ENCODE measurements around the gene PRRC2A. TPM values are rescaled to one million over a fixed set of nuclear protein-coding genes. Genes with fewer than 3 reads are reported as not detected.

PRRC2A gene
- total RNA-seq, 3 donors from 2014 or later, result 290 to 309 (median 306) TPM

GRCh38 chr6:31597006-31597405 is 23.5 kb upstream of the PRRC2A start:
- no peaks in the 10 kb centered on the region for H3K36me3 Mint-ChIP-seq (ENCODE audit: insufficient read depth)
- no peak overlapping the region for H3K4me3 Mint-ChIP-seq
- ATAC-seq (peak; percentile 75 to 81), DNase-seq (peak; percentile 38)
- H3K9me3 Mint-ChIP-seq, result no peaks in the 10 kb centered on the region
- peaks cover 46% of the 10 kb centered on the region for H3K4me1 Mint-ChIP-seq (ENCODE audit: low read depth)
- no peaks in the 10 kb centered on the region for H3K27me3 Mint-ChIP-seq (ENCODE audit: low read depth)

- H3K9me3 Mint-ChIP-seq, result no peaks in the 10 kb centered on the region
- H3K27me3 Mint-ChIP-seq (ENCODE audit: low read depth), result no peaks in the 10 kb centered on the region
- no peak overlapping the region for H3K4me3 Mint-ChIP-seq
- DNase-seq (no peak), ATAC-seq (no peak)
- H3K36me3 Mint-ChIP-seq (ENCODE audit: insufficient read depth), result no peaks in the 10 kb centered on the region
- H3K4me1 Mint-ChIP-seq (ENCODE audit: low read depth), result no peaks in the 10 kb centered on the region
Measured at GRCh38 chr6:31607317-31607716, 13.2 kb upstream of the PRRC2A start.

GRCh38 chr6:31609519-31610406 is 10.8 kb upstream of the PRRC2A start:
- no peak for DNase-seq
- Mint-ChIP-seq H3K27me3 (ENCODE audit: low read depth) (no peaks in the 10 kb centered on the region), H3K4me3 (no peak overlapping the region), H3K4me1 (ENCODE audit: low read depth) (peaks cover 5% of the 10 kb centered on the region), H3K9me3 (no peaks in the 10 kb centered on the region), H3K36me3 (ENCODE audit: insufficient read depth) (no peaks in the 10 kb centered on the region)
- no peak for ATAC-seq

- Mint-ChIP-seq H3K36me3 (ENCODE audit: insufficient read depth) (no peaks in the 10 kb centered on the region), H3K27me3 (ENCODE audit: low read depth) (no peaks in the 10 kb centered on the region), H3K4me3 (no peak overlapping the region), H3K9me3 (no peaks in the 10 kb centered on the region), H3K4me1 (ENCODE audit: low read depth) (peaks cover 17% of the 10 kb centered on the region)
- DNase-seq (no peak), ATAC-seq (no peak)
Measured at GRCh38 chr6:31610968-31611367, 9.5 kb upstream of the PRRC2A start.

- Mint-ChIP-seq H3K36me3 (ENCODE audit: insufficient read depth) (no peaks in the 10 kb centered on the region), H3K4me1 (ENCODE audit: low read depth) (peaks cover 28% of the 10 kb centered on the region), H3K27me3 (ENCODE audit: low read depth) (no peaks in the 10 kb centered on the region), H3K9me3 (no peaks in the 10 kb centered on the region), H3K4me3 (no peak overlapping the region)
- no peak for DNase-seq
- ATAC-seq, result no peak
Measured at GRCh38 chr6:31614075-31614619, 6.4 kb upstream of the PRRC2A start.

GRCh38 chr6:31614684-31615578 is 5.6 kb upstream of the PRRC2A start, which contains the start of gene AIF1:
TSS of gene AIF1 (plus strand) at chr6:31615234. CDS start at chr6:31615330, 96 bp downstream.
- no peaks in the 10 kb centered on the region for H3K27me3 Mint-ChIP-seq (ENCODE audit: low read depth)
- H3K36me3 Mint-ChIP-seq (ENCODE audit: insufficient read depth), result no peaks in the 10 kb centered on the region
- H3K4me3 Mint-ChIP-seq, result peak within 1 kb of the TSS; percentile 72
- DNase-seq (no peak), ATAC-seq (no peak)
- H3K4me1 Mint-ChIP-seq (ENCODE audit: low read depth), result peaks cover 31% of the 10 kb centered on the region
- no peaks in the 10 kb centered on the region for H3K9me3 Mint-ChIP-seq

- H3K9me3 Mint-ChIP-seq, result no peaks in the 10 kb centered on the region
- H3K4me3 Mint-ChIP-seq, result peak overlapping the region; percentile 72
- DNase-seq (no peak), ATAC-seq (no peak)
- no peaks in the 10 kb centered on the region for H3K36me3 Mint-ChIP-seq (ENCODE audit: insufficient read depth)
- peaks cover 31% of the 10 kb centered on the region for H3K4me1 Mint-ChIP-seq (ENCODE audit: low read depth)
- no peaks in the 10 kb centered on the region for H3K27me3 Mint-ChIP-seq (ENCODE audit: low read depth)
Measured at GRCh38 chr6:31615748-31616147, 4.8 kb upstream of the PRRC2A start.

- no peak for ATAC-seq
- peak overlapping the region; percentile 72 for H3K4me3 Mint-ChIP-seq
- DNase-seq, result no peak
Measured at GRCh38 chr6:31617010-31617409, 3.5 kb upstream of the PRRC2A start.

GRCh38 chr6:31619805-31620585 is 520 bp upstream of the PRRC2A start:
- Mint-ChIP-seq H3K4me3 (peak overlapping the region; percentile 92), H3K36me3 (ENCODE audit: insufficient read depth) (peaks cover 21% of the 10 kb centered on the region), H3K4me1 (ENCODE audit: low read depth) (peaks cover 41% of the 10 kb centered on the region), H3K9me3 (no peaks in the 10 kb centered on the region), H3K27me3 (ENCODE audit: low read depth) (no peaks in the 10 kb centered on the region)
- ATAC-seq (peak; percentile 83), DNase-seq (peak; percentile 97)

More at GRCh38 chr6:31617010-31617409, 3.5 kb upstream of the PRRC2A start:
- no peaks in the 10 kb centered on the region for H3K27me3 Mint-ChIP-seq (ENCODE audit: low read depth)
- no peaks in the 10 kb centered on the region for H3K9me3 Mint-ChIP-seq
- H3K36me3 Mint-ChIP-seq (ENCODE audit: insufficient read depth), result peaks cover 7% of the 10 kb centered on the region
- H3K4me1 Mint-ChIP-seq (ENCODE audit: low read depth), result peaks cover 37% of the 10 kb centered on the region

GRCh38 chr6:31621320-31621939 is 915 bp downstream of the PRRC2A start:
- DNase-seq (no peak), ATAC-seq (no peak)
- H3K4me1 Mint-ChIP-seq (ENCODE audit: low read depth), result peaks cover 27% of the 10 kb centered on the region
- H3K27me3 Mint-ChIP-seq (ENCODE audit: low read depth), result no peaks in the 10 kb centered on the region
- peak overlapping the region; percentile 92 for H3K4me3 Mint-ChIP-seq
- peaks cover 34% of the 10 kb centered on the region for H3K36me3 Mint-ChIP-seq (ENCODE audit: insufficient read depth)
- no peaks in the 10 kb centered on the region for H3K9me3 Mint-ChIP-seq

GRCh38 chr6:31621991-31622390 is 1.5 kb downstream of the PRRC2A start:
- peak overlapping the region; percentile 92 for H3K4me3 Mint-ChIP-seq
- DNase-seq, result no peak
- H3K4me1 Mint-ChIP-seq (ENCODE audit: low read depth), result peaks cover 25% of the 10 kb centered on the region
- H3K9me3 Mint-ChIP-seq, result no peaks in the 10 kb centered on the region
- ATAC-seq, result no peak
- H3K36me3 Mint-ChIP-seq (ENCODE audit: insufficient read depth), result peaks cover 36% of the 10 kb centered on the region
- H3K27me3 Mint-ChIP-seq (ENCODE audit: low read depth), result no peaks in the 10 kb centered on the region

- Mint-ChIP-seq H3K36me3 (ENCODE audit: insufficient read depth) (peaks cover 43% of the 10 kb centered on the region), H3K9me3 (no peaks in the 10 kb centered on the region), H3K4me1 (ENCODE audit: low read depth) (peaks cover 25% of the 10 kb centered on the region), H3K4me3 (peak overlapping the region; percentile 92), H3K27me3 (ENCODE audit: low read depth) (no peaks in the 10 kb centered on the region)
- no peak for ATAC-seq
- DNase-seq, result no peak
Measured at GRCh38 chr6:31622684-31623091, 2.2 kb downstream of the PRRC2A start.

GRCh38 chr6:31624070-31624469 is 3.6 kb downstream of the PRRC2A start:
- no peak for ATAC-seq
- peaks cover 51% of the 10 kb centered on the region for H3K36me3 Mint-ChIP-seq (ENCODE audit: insufficient read depth)
- peaks cover 23% of the 10 kb centered on the region for H3K4me1 Mint-ChIP-seq (ENCODE audit: low read depth)
- no peaks in the 10 kb centered on the region for H3K27me3 Mint-ChIP-seq (ENCODE audit: low read depth)
- DNase-seq, result no peak
- H3K9me3 Mint-ChIP-seq, result no peaks in the 10 kb centered on the region
- H3K4me3 Mint-ChIP-seq, result no peak overlapping the region
